ENCODE data around the gene PDE4D.

DNA sequence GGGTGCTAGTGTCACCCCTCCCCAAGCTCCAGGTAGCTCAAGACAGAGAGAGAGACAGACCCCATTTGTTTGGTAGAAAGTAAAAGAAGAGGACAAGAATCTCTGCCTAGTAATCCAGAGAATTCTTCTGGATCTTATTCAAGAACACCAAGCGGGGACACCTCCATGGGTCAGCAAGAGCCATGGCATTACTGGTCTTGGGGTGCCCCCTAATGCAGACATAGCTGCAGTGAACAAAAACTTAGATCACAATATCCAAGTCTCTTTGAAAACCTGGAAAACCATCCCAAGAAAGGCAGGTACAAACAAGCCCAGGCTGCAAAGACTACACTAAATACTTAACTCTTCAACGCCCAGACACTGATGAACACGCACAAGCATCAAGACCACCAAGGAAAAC, 29.9 kb upstream of the PDE4D start:
- no peak for TF ChIP-seq CTCF (IDR thresholded peaks at IDR 0.05)
- TF ChIP-seq POLR2A (IDR thresholded peaks at IDR 0.05) = no peak
